B cell (primary cell): Measurements from ENCODE around the gene AUTS2. TPM values are rescaled to one million over a fixed set of nuclear protein-coding genes. Genes with fewer than 3 reads are reported as not detected.

Source experiments
- ATAC-seq: fragments of 200-7000 bp; cut with Tn5 transposase; one replicate; pipeline ENCODE4 v1.10.0; 2021; ENCODE audit warnings: low read depth, mild to moderate bottlenecking, moderate number of reproducible peaks, moderate library complexity
- CTCF ChIA-PET: fragments of 350-600 bp; sonication (Branson Sonifier 250); formaldehyde crosslinking; loops from one replicate; lab custom pipeline; 2021; ENCODE audit warnings: antibody characterized with exemption, inconsistent platforms; lab: Charles Lee
- POLR2A ChIA-PET: fragments of 350-600 bp; sonication (Branson Sonifier 250); formaldehyde crosslinking; loops from one replicate; lab custom pipeline; 2021; ENCODE audit warnings: antibody characterized with exemption; lab: Charles Lee
- DNase-seq: peaks from one replicate; pipeline ENCODE4 v3.0.0; 2013
- H2AFZ ChIP-seq: 2 replicates; pipeline ENCODE4 v1.6.1; 2012; ENCODE audit warnings: mild to moderate bottlenecking, low read depth, low read length; ENCODE audit not compliant: insufficient read depth, poor library complexity, severe bottlenecking
- H3K27ac ChIP-seq, 2 donors: 1 replicate in 1 of 2; 2 replicates in 1 of 2; pipeline ENCODE4 v1.5.1; 2012 to 2013; ENCODE audit warnings: low read length in 2 of 2, mild to moderate bottlenecking in 2 of 2, moderate library complexity in 1 of 2
- H3K27me3 ChIP-seq, 4 experiments: fragments of 200-600 bp in 1 of 4; sonication (generic) in 1 of 4; replicated peaks in 1 of 4; 1 replicate in 2 of 4; 2 replicates in 2 of 4; pipeline versions ENCODE4 v1.6.1 to v1.7.0; 2013 to 2016; ENCODE audit warnings: low read length in 3 of 4, mild to moderate bottlenecking in 2 of 4, mixed read lengths in 1 of 4, moderate library complexity in 1 of 4; ENCODE audit not compliant: insufficient read depth in 4 of 4, control insufficient read depth in 3 of 4; ENCODE audit errors: control extremely low read depth in 1 of 4
- H3K36me3 ChIP-seq, 2 experiments: replicated peaks in 1 of 2; 1 replicate in 1 of 2; 2 replicates in 1 of 2; pipeline versions ENCODE4 v1.6.1 to v1.7.1; 2013; ENCODE audit warnings: low read length in 1 of 2; ENCODE audit not compliant: insufficient read depth in 2 of 2, control insufficient read depth in 1 of 2; ENCODE audit errors: control extremely low read depth in 1 of 2, extremely low read depth in 1 of 2
- H3K4me1 ChIP-seq, 2 donors: fragments of 200-600 bp in 1 of 2; sonication (generic) in 1 of 2; 1 replicate in 1 of 2; 2 replicates in 1 of 2; pipeline versions ENCODE4 v1.5.1 to v1.6.1; 2013 to 2017; ENCODE audit warnings: low read length in 2 of 2; ENCODE audit not compliant: control insufficient read depth in 2 of 2, insufficient read depth in 2 of 2
- H3K4me2 ChIP-seq: replicated peaks from 2 replicates; pipeline ENCODE3; 2012; ENCODE audit warnings: mild to moderate bottlenecking, low read depth, low read length; ENCODE audit not compliant: poor library complexity, severe bottlenecking
- H3K4me3 ChIP-seq, 5 experiments: fragments of 200-600 bp in 1 of 5; sonication (generic) in 1 of 5; 1 replicate in 3 of 5; 2 replicates in 2 of 5; pipeline versions ENCODE4 v1.5.1 to v1.7.0; 2011 to 2016; ENCODE audit warnings: low read length in 4 of 5, mild to moderate bottlenecking in 4 of 5, low read depth in 2 of 5, control low read depth in 1 of 5, moderate library complexity in 1 of 5; ENCODE audit not compliant: insufficient read depth in 1 of 5; ENCODE audit errors: control extremely low read depth in 1 of 5, extremely low read depth in 1 of 5
- H3K79me2 ChIP-seq: fragments of 200-600 bp; sonication (generic); one replicate; pipeline ENCODE4 v1.6.0; 2016; ENCODE audit warnings: low read length; ENCODE audit not compliant: control insufficient read depth, insufficient read depth
- H3K9ac ChIP-seq: fragments of 200-600 bp; sonication (generic); 2 replicates; pipeline ENCODE4 v1.6.1; 2017; ENCODE audit warnings: mild to moderate bottlenecking, low read length, moderate library complexity
- H3K9me3 ChIP-seq, 3 donors: one replicate each; pipeline versions ENCODE4 v1.6.1 to v1.7.1; 2013; ENCODE audit warnings: low read length in 2 of 3; ENCODE audit not compliant: control insufficient read depth in 2 of 3, insufficient read depth in 1 of 3; ENCODE audit errors: control extremely low read depth in 1 of 3
- H4K20me1 ChIP-seq: 2 replicates; pipeline ENCODE4 v1.6.0; 2012; ENCODE audit warnings: mild to moderate bottlenecking, low read length; ENCODE audit not compliant: insufficient read depth, control insufficient read depth, poor library complexity, severe bottlenecking
- H3K27ac Mint-ChIP-seq: one replicate; pipeline ENCODE4 v1.8.0; 2021; ENCODE audit warnings: mixed read lengths
- H3K27me3 Mint-ChIP-seq: one replicate; pipeline ENCODE4 v1.8.0; 2021; ENCODE audit warnings: mixed read lengths
- H3K4me1 Mint-ChIP-seq: one replicate; pipeline ENCODE4 v1.8.0; 2021; ENCODE audit warnings: mixed read lengths
- H3K4me3 Mint-ChIP-seq: one replicate; pipeline ENCODE4 v1.8.0; 2021; ENCODE audit warnings: mixed read lengths
- H3K9me3 Mint-ChIP-seq: one replicate; pipeline ENCODE4 v1.8.0; 2022; ENCODE audit warnings: mixed read lengths; ENCODE audit not compliant: insufficient read depth
- EZH2 ChIP-seq: IDR thresholded peaks from 2 replicates; pipeline ENCODE4 v1.6.1; 2012; ENCODE audit warnings: borderline replicate concordance, low read depth, mild to moderate bottlenecking, moderate library complexity, low read length; ENCODE audit not compliant: insufficient read depth, poor library complexity, severe bottlenecking
- WGBS: methylation state at CpG from one replicate; pipeline ENCODE4 v1.1.5; 2013; ENCODE audit warnings: missing lambda C conversion rate; ENCODE audit not compliant: insufficient coverage; 5-methylcytosine and 5-hydroxymethylcytosine counted together
- intact Hi-C: fragments of 100-400 bp; cut with micrococcal nuclease; formaldehyde crosslinking; loops from one replicate; pipeline ENCODE4 v1.10.0; 2022
- polyA plus RNA-seq: library from polyadenylated mRNA; depleted of rRNA; stranded (reverse); fragments of >200 nt; gene quantifications from 2 replicates; pipeline ENCODE4 v1.2.3, GENCODE V29; 2012
- total RNA-seq, 2 donors: library from RNA; stranded (reverse); fragments of 120-200 nt in 1 of 2; gene quantifications; 1 replicate in 1 of 2; 2 replicates in 1 of 2; pipeline versions ENCODE4 v1.2.3 to v1.2.4, GENCODE V29; 2013 to 2022
- TF ChIP-seq, protein P1 (sequence below): fragments of 200-600 bp; IDR thresholded peaks from one replicate; pipeline ENCODE4 v1.8.0; 2022; ENCODE audit warnings: antibody characterized with exemption, mild to moderate bottlenecking

The AUTS2 gene
- total and polyA plus RNA-seq, 2 donors (not counting 1 experiment from before 2014, with no cell fraction given), result 22.3 to 35.0 TPM

DNA sequence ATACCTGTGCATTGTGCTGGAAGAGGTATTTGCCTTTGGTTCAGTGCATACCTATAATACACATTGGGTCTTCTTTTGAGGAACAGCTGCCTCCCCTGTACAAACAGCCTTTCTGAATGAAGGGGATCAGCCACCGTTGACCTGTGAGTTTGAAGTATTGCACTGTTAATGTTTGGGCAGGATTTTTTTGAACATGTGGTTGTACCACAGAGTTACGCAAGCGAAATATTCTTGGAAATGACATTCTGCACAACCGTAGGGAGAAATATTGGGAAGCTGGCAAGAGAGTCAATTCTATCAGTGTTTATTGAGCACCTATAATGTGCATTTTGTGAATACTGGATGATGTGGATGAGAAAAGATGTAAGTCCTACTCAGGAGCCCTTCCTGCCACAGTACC lies 270.6 kb downstream of the AUTS2 start:
- Histone ChIP-seq H3K4me2 (no peak overlapping the region), H3K4me1 (peaks cover 2 to 8% of the 10 kb centered on the region in 2 donors), H3K27me3 (no peaks in the 10 kb centered on the region), H3K27ac (no peak overlapping the region), H4K20me1 (peaks cover 9% of the 10 kb centered on the region), H3K9me3 (no peaks in the 10 kb centered on the region), H3K79me2 (peaks cover 39% of the 10 kb centered on the region), H3K36me3 (no peaks in the 10 kb centered on the region), H3K4me3 (no peak overlapping the region), H3K9ac (no peak overlapping the region), H2AFZ (no peak overlapping the region)
- no peaks in the 10 kb centered on the region for H3K9me3 Mint-ChIP-seq
- intact Hi-C loops, result no loop called here
- DNase-seq (no peak), ATAC-seq (no peak)
- no peaks in the 10 kb centered on the region for H3K27me3 Mint-ChIP-seq
- TF ChIP-seq, protein P1, sequence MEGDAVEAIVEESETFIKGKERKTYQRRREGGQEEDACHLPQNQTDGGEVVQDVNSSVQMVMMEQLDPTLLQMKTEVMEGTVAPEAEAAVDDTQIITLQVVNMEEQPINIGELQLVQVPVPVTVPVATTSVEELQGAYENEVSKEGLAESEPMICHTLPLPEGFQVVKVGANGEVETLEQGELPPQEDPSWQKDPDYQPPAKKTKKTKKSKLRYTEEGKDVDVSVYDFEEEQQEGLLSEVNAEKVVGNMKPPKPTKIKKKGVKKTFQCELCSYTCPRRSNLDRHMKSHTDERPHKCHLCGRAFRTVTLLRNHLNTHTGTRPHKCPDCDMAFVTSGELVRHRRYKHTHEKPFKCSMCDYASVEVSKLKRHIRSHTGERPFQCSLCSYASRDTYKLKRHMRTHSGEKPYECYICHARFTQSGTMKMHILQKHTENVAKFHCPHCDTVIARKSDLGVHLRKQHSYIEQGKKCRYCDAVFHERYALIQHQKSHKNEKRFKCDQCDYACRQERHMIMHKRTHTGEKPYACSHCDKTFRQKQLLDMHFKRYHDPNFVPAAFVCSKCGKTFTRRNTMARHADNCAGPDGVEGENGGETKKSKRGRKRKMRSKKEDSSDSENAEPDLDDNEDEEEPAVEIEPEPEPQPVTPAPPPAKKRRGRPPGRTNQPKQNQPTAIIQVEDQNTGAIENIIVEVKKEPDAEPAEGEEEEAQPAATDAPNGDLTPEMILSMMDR, result no peak
- no peak for TF ChIP-seq EZH2
- no peak overlapping the region for H3K4me3 Mint-ChIP-seq
- POLR2A ChIA-PET, result no interaction called here
- peaks cover 31% of the 10 kb centered on the region for H3K4me1 Mint-ChIP-seq
- CTCF ChIA-PET, result interaction anchor here (1.3 kb wide), 1 partner anchor 9 kb away, joined by 3 read pairs; no protein-coding TSS in a partner anchor
- no peak overlapping the region for H3K27ac Mint-ChIP-seq
- 100% methylated on average over 3 of the region's 4 CpGs for WGBS

DNA sequence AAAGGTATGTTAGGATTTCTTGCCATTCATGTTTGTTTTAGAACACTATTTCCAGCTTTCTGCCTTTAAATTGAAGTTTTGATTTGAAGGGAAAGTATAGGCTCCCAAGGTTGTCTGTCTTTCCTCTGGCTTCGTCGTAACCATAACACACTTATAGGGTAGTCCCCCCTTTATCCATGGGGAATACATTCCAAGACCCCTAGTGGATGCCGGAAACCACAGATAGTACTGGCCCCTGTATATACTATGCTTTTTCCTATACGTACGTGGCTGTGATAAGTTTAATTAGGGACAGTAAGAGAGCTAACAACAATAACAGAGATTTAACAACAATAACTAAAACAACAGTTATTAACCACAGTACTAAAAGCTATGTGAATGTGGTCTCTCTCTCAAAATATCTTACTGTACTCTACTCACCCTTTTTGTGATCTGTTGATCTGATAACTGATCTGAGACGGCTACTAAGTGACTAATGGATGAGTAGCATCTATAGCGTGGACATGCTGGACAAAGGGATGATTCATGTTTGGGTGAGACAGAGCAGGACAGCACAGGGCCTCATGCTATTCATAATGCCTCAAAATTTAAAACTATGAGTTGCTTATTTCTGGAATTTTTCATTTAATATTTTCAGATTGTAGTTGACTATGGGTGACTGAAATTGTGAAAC lies 273.1 kb downstream of the AUTS2 start:
- Mint-ChIP-seq H3K4me1 (peaks cover 26% of the 10 kb centered on the region), H3K27ac (no peak overlapping the region), H3K27me3 (no peaks in the 10 kb centered on the region), H3K9me3 (peaks cover 2% of the 10 kb centered on the region), H3K4me3 (no peak overlapping the region)
- CTCF ChIA-PET, result no interaction called here
- Histone ChIP-seq H3K27me3 (no peaks in the 10 kb centered on the region), H4K20me1 (no peaks in the 10 kb centered on the region), H3K4me3 (no peak overlapping the region), H3K36me3 (no peaks in the 10 kb centered on the region), H3K27ac (no peak overlapping the region), H3K4me1 (peaks cover 2 to 8% of the 10 kb centered on the region in 2 donors), H3K9me3 (no peaks in the 10 kb centered on the region), H2AFZ (no peak overlapping the region), H3K9ac (no peak overlapping the region), H3K79me2 (peaks cover 33% of the 10 kb centered on the region), H3K4me2 (no peak overlapping the region)
- POLR2A ChIA-PET, result no interaction called here
- no peak for ATAC-seq
- 100% methylated on average over 1 of the region's 7 CpGs for WGBS
- DNase-seq, result no peak
- TF ChIP-seq EZH2, result no peak
- TF ChIP-seq, protein P1, result no peak
- intact Hi-C loops, result no loop called here
